Brain microvascular endothelial cell (primary cell): ENCODE results near the gene RAD52.

Source experiments
- DNase-seq: peaks from one replicate; pipeline ENCODE4 v3.0.0-alpha.2; 2020
- H3K27ac ChIP-seq: fragments of 250-450 bp; sonication (Bioruptor Pico); 2 replicates; pipeline ENCODE4 v1.5.1; 2020; ENCODE audit warnings: mild to moderate bottlenecking, moderate library complexity
- H3K27me3 ChIP-seq: fragments of 250-450 bp; sonication (Bioruptor Pico); replicated peaks from 2 replicates; pipeline ENCODE4 v1.5.1; 2020; ENCODE audit warnings: mild to moderate bottlenecking
- H3K36me3 ChIP-seq: fragments of 250-450 bp; sonication (Bioruptor Pico); replicated peaks from 2 replicates; pipeline ENCODE4 v1.5.1; 2020; ENCODE audit warnings: mild to moderate bottlenecking
- H3K4me3 ChIP-seq: 2 replicates; pipeline ENCODE4 v1.5.1; 2011; ENCODE audit warnings: low read depth, mild to moderate bottlenecking, control low read depth, low read length, moderate library complexity
- CTCF ChIP-seq: IDR thresholded peaks from 2 replicates; pipeline ENCODE4 v1.5.1; 2011; ENCODE audit warnings: low read depth, mild to moderate bottlenecking, moderate library complexity, low read length, control low read depth, inconsistent platforms; ENCODE audit errors: missing control alignments
- in situ Hi-C: cut with HindIII; loops from 2 replicates; pipeline ENCODE4 v1.10.0; 2017; ENCODE audit warnings: low sequenced_read_pairs, low pct_ligation_motif_present

Gene RAD52

GRCh38 chr12:910416-910815, 39.1 kb downstream of the RAD52 start:
- in situ Hi-C loops: no loop called here
- DNase-seq: no peak
- no peak overlapping the region for H3K27ac ChIP-seq
- H3K27me3 ChIP-seq: no peaks in the 10 kb centered on the region
- H3K4me3 ChIP-seq: no peak overlapping the region
- no peak for TF ChIP-seq CTCF
- peaks cover 80% of the 10 kb centered on the region for H3K36me3 ChIP-seq

- no peak for TF ChIP-seq CTCF
- no peak for DNase-seq
- Histone ChIP-seq H3K27me3 (no peaks in the 10 kb centered on the region), H3K4me3 (no peak overlapping the region), H3K36me3 (peaks cover 77% of the 10 kb centered on the region), H3K27ac (no peak overlapping the region)
- in situ Hi-C loops: no loop called here
These were observed 39.6 kb downstream of the RAD52 start for GRCh38 chr12:909861-910260.

GRCh38 chr12:907413-908185, 41.9 kb downstream of the RAD52 start:
- no peak for DNase-seq
- Histone ChIP-seq H3K36me3 (peaks cover 66% of the 10 kb centered on the region), H3K27me3 (no peaks in the 10 kb centered on the region), H3K4me3 (no peak overlapping the region), H3K27ac (no peak overlapping the region)
- no peak for TF ChIP-seq CTCF
- in situ Hi-C loops: no loop called here

- peaks cover 70% of the 10 kb centered on the region for H3K36me3 ChIP-seq
- H3K27me3 ChIP-seq: no peaks in the 10 kb centered on the region
- in situ Hi-C loops: no loop called here
- no peak for DNase-seq
- H3K27ac ChIP-seq: no peak overlapping the region
- H3K4me3 ChIP-seq: no peak overlapping the region
- TF ChIP-seq CTCF: no peak
These were observed 43.4 kb downstream of the RAD52 start for GRCh38 chr12:906062-906585.

- peaks cover 69% of the 10 kb centered on the region for H3K36me3 ChIP-seq
- TF ChIP-seq CTCF: no peak
- no peak for DNase-seq
- H3K27ac ChIP-seq: no peak overlapping the region
- no peaks in the 10 kb centered on the region for H3K27me3 ChIP-seq
- in situ Hi-C loops: no loop called here
- H3K4me3 ChIP-seq: no peak overlapping the region
These were observed 44.0 kb downstream of the RAD52 start for GRCh38 chr12:905261-906031.
